ENCODE measurements around the gene MDP1.
"Not testable (repeated sequence)": the region's sequence is repeated elsewhere in the genome, so short reads cannot be mapped to it uniquely, and the experiment has no call there.

The MDP1 gene

DNA sequence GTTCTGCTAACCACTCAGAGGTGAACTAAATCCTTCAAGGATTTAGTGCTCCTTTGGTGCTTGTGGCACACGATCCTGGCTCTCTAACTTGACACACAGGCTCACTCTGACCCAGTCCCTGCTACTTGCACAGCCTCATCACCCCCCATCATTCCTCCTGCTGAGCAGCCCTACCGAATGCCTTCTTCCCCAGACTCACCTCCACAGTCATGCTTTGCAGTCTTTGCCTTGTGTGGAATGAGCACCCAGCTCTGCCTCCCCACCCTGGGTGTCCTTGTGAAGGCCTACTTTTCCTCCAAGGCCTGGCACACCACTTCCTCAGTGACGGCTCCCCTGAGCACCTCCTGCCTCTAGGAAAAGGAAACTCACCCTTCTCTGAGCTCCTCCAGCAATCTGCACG lies 34.5 kb upstream of the MDP1 start:
- no peak for DNase-seq (ENCODE audit: low spot score)

DNA sequence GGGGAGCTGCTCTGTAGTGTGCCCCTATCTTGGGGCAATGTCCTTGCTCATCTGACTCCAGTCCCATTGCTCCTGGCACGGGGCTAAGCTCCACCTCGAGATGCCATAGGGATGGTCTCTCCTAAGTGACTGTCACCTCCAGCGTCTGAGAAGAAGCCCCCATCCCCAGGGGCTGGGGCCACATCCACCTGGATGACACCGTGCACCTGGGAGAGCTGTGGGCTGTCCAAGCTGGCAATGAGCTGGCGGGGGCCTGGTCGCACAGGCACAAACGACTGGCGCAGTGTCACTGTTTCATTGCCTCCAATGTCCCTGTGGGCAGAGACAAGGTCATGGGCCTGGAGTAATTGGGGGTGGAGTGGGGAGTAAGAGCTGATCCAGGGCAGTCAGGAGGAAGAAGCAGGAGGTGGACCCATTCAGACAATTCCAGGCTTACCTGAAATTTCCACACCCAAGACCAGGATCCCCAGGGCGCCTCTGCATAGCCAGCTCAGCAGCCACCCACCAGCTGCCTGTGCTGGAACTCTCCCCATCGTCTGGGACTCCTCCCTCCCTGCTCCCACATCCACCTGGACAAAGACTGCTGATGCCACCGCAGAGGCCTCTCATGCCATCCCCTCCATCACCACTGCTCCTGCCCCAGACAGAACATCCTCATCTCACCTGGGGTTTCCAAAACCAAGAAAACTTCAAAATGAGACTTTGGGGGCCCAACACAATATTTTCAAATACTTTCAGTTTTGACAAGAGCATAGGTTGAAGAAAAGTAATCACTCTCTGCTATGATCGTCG lies 33.6 kb upstream of the MDP1 start:
- DNase-seq (ENCODE audit: low spot score) = no peak

DNA sequence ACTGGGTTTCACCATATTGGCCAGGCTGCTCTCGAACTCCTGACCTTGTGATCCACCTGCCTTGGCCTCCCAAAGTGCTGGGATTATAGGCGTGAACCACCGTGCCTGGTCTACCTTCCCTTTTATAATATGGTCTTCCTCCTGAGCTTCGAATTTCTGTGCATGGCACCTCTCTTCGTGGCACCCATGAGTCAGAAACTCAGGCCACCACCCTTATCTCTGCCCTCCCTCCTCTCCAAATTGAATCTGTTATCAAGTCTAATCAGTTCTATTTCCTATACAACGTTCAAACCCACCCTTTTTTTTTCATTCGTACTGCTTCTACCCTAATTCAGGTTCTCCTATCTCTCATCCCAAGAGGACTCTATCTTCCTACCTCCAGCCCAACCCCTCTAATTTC lies 31.6 kb upstream of the MDP1 start:
- no peak for DNase-seq (ENCODE audit: low spot score)

DNA sequence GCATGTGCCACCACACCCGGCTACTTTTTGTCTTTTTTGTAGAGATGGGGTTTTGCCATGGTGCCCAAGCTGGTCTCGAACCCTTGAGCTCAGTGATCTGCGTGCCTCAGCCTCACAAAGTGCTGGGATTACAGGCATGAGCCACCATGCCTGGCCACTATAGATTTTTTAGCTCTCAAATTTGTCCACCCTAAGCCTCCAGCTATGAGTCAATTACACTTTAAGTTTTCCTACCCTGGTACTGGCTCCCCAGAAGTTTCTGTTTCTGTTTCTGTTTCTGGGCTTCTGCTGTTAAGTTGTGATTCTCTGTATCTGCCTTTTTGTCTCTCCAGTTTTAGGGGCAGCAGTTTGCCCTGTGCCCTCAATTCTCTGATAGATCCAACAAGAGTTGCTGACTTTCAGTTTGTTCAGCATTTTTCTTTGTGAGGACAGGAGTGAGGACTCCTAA lies 30.9 kb upstream of the MDP1 start:
- no peak for DNase-seq (ENCODE audit: low spot score)

DNA sequence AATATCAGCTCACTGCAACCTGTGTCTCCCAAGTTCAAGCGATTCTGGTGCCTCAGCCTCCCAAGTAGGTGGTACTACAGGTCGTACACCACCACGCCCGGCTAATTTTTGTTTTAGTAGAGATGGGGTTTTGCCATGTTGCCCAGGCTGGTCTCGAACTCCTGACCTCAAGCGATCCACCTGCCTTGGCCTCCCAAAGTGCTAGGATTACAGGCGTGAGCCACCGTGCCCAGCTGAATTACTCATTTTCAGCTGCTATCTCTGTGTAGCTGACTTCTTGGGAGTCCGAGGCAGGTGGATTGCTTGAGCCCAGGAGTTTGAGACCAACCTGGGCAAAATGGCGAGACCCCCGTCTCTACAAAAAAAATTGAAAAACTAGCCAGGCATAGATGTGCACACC lies 29.5 kb upstream of the MDP1 start:
- DNase-seq (ENCODE audit: low spot score) = not testable (repeated sequence)

DNA sequence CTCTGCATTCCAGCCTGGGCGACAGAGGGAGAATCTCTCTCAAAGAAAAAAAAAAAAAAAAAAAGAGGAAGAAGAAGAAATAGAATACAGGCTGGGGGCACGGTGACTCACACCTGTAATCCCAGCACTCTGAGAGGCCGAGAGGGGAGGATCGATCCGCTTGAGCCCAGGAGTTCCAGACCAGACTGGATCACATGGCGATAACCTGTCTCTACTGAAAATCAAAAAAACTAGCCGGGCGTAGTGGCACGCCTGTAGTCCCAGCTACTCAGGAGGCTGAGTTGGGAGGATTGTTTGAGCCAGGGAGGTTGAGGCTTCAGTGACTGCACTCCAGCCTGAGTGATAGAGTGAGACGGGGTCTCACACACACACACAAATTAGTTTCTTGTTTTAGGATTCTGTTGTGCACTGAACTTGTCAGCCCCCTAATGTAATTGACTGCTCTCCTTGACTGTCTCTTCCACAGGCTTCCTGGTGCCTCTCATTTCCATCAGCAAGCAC lies 27.5 kb upstream of the MDP1 start:
- peak; percentile 45 for DNase-seq (ENCODE audit: low spot score)

DNA sequence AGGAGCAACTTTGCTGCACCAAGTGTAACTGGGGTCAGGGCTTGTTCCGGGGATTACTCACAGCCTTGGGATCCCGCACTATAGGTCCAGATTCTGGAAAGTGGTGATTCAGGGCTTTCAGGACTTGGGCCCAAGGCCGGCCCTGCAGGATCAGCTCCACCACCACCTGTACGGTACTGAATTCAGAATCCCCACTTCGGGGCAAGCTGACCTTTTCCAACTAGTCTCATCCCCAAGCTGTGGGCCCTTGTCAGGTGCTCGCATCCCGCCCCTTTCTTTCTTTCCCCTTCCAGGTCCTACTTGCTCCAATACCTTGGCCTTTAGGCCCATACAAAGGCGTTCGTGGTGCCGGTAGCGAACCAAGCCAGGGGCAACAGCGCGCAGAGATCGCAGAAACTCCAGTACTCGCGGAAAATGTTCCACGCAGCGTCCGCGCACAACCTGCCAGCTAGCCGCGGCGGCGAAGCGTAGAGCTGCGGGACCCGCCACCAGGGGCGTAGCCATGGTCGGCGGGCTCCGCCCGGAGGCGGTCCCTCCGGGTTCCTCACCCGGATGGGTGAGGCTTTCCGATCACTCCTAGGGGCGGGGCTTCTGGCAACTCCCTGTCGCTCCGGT lies 26.1 kb upstream of the MDP1 start:
- DNase-seq (ENCODE audit: low spot score) = peak; percentile 95

DNA sequence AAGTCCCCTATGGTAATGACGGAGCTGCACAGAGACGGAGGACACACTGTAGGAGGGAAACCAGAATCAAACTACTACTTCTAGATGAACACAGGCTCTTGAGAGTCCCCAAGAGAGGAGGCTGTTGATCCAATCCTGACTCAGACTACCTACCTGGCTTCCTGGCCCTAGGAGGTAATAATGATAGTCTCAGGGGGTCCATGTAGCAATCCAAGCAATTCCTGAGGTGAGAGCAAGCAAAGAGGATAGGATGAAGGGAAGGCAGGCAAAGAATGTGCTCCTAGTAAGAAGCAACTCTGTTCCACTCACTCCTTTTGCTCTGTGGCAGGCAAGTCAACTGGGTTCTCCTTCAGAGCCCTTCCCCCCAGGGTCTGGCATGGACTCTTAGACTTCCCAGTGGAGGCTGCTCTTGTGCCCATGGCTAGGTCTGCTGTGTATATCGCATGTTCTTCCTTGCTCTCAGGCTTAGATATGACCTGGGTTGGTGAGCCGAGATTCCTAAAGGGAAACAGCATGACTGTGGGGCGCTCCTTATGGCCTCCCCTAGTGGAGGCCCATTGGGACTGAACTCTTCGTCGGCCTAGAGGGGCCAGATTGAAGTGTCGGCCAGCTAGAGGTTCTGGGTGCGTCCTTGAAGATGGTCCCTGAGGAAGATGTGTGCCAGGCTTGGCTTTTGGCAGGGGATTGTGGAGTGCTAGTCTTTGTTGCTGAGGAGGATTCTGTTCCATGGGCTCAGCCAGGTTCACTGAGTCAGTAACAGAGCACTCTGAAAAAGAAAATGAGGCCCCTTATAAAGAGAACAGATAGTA lies 24.4 kb upstream of the MDP1 start:
- DNase-seq (ENCODE audit: low spot score) = no peak

DNA sequence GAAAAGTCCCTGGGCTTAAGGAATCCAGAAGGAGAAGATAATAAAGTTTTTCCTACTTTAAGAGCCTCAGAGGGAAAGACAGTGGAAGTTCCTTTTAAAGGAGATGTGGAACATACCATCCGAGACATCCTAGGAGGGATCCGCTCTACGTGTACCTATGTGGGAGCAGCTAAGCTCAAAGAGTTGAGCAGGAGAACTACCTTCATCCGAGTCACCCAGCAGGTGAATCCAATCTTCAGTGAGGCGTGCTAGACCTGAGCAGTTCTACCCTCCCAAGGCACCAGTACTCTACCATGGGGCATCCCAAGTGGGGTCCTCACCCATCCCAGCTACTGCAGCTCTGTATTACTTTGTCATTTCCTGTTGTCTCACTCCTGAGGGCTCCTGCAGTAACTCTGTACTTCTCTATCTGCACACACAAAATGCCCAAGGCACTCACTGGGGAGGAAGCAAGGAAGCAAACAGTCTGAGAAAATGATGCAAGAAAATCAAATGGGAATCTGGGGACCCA lies 22.7 kb upstream of the MDP1 start:
- DNase-seq (ENCODE audit: low spot score) = no peak

DNA sequence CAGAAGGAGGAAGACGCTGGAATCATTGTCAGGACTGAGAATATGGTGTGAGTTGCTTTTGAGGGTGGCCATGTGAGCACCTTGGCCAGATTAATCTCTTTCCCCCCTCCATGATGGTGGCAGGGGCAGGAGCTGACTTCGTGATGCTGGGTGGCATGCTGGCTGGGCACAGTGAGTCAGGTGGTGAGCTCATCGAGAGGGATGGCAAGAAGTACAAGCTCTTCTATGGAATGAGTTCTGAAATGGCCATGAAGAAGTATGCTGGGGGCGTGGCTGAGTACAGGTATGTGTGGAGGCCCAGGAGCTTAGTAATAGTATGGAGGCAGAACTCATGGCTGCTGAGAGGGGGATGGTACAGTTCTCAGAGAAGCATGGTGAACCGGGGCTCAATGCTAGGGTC lies 22.3 kb upstream of the MDP1 start:
- no peak for DNase-seq (ENCODE audit: low spot score)

DNA sequence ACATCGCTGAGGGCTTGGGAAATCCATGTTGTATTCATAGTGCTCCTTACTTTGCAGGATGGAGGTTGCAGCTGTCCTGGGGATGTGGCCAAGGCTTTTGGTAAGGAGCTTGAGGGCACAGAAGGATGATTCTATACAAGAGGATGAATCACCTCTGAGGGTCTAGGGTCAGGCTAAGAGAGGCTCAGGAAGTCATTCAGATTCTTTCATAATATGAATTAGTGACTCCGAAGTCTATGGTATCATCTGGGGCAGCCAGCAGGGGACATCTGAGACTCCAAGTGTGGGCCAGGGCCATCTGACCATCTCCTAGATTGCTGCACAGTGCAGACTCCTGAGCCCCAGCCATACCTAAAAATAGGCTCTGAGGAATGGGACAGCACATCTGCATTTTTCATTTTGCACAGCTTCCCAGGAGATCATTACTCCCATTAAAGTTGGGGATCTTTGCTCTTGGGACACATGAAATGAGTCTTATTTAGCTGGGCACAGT lies 21.6 kb upstream of the MDP1 start:
- DNase-seq (ENCODE audit: low spot score) = no peak

DNA sequence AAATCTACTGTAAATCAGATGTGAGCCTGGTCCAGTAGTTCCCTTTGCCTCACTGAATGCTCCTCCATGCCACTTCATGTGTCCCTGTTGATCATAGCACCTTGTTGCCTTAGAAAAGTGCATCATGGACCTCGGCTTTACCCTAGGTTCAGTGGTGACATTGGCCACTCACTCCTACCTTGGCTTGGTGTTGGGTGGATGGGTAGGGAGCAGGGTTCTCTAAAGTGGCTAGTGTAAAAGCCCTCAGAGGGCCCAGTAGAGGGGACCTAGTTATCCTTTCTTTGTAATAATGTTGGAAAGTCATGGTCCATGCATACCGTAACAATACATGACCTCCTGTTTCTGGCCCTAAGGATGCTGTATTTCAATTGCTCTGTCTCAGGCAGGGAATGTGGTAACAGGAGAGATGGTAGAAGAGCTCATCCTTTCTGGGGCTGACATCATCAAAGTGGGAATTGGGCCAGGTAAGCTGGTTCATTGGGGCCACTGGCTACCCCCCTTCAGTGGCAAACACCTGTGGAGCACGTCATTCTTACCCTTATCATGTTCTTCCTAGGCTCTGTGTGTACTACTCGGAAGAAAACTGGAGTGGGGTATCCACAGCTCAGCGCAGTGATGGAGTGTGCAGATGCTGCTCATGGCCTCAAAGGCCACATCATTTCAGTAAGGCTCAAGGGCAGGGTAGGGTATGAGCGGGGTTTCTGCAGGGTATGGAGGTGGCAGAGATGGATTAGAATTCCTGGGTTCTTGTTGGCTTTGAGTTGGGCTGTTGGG lies 21.0 kb upstream of the MDP1 start:
- DNase-seq (ENCODE audit: low spot score) = no peak

DNA sequence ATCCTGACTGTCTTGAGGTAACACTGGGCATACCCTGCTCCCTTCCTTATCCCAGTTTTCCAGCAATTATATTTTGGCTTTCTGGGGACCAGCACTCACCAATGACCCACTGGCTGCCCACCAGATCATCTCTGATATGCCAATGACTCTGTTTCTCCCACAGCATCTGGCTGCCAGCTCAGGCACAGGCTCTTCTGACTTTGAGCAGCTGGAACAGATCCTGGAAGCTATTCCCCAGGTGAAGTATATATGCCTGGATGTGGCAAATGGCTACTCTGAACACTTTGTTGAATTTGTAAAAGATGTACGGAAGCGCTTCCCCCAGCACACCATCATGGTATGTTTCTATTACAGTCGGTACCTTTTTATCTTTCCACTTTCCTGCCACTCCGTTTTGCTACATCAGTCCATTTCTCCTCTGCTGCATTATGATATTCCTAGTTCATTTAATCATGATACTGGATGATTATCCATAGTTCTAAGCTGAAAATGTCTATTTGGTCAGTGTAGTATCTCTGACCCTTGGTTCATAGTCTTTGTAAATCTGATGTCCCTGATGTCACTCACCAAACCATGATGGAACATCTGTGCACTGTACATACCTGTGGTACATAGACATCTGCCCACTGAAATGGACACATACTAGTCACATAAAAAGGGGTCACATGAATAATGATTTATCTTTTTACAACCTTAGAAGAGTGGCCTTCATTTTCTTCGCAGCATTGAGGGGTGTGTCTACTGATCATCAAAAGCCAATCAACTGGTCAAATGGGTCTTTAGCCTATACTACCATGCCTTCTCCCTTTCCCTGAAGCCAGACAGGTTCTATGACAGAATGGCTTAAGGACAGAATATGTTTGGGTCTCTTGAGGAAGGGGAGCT lies 20.2 kb upstream of the MDP1 start:
- DNase-seq (ENCODE audit: low spot score) = no peak

DNA sequence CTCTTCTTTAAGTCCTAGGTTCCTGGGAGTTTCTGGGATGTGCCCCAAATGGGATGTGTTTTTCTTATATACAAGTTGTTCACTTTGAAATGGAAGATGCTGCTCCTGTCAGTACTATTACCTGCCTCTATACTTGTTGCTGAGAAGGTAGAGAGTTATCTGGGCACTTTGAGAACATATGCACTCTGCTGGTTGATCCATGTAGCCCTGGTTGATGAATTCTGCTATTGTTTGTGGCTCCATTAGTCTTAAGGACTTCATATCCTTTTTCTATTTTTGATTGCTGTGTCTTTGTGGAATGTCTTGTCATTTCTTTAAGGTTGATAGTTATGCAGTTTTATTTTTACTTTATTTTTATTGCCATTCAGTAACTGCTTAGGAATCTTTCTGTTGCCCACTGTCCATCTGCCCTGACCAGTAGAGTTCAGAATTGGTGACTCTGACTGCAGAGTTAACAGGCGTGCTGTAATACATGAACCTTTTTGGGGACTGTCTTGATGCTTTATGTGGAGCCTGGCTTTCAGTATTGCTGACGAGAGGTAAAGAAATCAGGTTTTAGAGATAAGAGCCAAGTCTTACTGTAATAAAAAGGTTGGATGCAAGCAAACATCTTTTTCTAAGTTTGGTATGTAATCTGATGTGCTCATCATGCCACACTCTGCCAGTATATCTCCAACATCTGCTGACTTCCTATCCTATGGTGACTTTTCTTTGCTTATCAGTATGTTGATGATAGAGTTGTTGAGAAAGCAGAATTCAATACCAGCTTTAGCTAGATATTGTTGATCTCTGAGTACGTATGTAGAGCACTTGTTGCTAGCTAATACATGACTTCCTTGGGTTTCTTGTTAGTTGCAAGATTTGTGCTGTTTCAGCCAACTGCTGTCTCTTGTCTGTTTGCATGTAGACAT lies 18.5 kb upstream of the MDP1 start:
- DNase-seq (ENCODE audit: low spot score) = no peak

DNA sequence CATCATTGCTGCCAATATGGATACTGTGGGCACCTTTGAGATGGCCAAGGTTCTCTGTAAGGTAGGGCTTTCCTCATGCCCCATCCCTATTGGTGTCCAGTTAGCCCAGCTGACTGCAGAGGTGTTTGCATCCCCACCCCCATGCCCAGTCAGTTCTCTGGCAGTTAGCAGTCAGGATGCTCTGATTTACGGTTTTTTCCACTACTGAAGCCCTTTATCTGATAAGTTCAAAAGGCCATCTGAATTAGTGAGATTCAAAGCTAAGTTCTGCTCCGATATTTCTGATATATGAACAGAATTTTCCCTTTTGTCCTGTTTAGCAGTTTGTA lies 17.6 kb upstream of the MDP1 start:
- no peak for DNase-seq (ENCODE audit: low spot score)

DNA sequence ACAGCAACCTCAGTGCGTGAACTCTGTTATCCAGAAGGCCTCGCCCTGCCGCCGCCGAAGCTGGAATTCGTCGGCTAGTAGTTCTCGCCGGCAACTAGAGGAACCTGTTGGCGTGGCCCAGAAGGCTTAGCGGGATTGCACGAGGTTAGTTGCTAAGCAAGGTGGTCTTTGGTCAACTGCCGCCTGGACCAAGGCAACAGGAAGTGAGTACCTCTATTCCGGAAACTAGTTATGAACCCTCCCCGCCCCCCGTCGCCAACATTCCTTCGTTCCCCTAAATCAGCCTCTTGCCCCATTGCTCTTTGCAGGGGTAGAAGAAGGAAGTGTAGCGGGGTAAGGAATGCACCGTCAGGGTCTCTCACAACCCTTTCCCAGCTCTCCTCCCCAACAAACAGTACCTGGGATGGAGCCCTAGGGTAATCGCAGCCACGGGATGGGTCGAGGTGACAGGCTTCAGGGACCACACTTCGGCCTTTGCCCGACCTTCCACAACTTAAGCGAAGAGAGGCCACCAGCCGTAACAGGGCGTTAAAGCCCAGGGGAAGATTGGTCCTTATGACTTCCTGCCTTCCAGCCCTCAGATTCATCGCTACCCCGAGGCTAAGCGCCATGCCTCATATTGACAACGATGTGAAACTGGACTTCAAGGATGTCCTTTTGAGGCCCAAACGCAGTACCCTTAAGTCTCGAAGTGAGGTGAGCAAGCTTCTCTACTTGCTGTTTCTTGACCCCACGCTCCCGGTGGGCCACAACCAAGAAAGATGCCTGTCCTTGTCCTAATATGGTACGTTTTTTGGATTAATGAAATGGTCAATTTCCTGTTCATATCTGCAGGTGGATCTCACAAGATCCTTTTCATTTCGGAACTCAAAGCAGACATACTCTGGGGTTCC lies 17.0 kb upstream of the MDP1 start, which contains the start of gene GMPR2:
GMPR2 (plus strand) TSS at position 285 of the 893 bp plus-strand sequence; CDS start at position 610, 325 bp downstream.
- DNase-seq (ENCODE audit: low spot score) = no peak

DNA sequence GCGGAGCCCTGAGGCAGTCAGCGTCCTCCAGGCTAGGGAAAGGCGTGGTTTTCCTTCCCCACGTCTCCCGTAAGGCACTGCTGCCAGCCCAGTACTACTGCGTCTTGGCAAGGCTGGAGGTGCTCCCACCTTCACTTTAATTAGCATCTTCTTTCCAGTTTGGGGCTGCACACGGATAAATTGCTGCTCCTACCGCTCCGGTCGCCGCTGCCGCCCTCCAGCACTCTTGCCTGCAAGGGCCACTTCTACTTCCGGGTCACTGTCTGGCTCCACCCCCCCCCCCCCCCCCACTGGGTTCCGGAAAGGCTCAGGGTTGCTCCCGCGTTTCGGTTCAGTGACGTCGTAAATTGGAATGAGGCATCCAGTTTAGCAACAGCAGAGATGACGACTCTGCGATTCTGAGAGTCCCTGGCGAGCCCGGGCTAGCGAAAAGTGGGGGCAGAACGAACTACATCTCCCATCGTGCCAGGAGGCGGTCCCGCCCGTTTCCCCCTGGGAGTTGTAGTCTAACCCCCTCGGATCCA lies 16.3 kb upstream of the MDP1 start, which contains the start of gene NEDD8:
NEDD8 (minus strand) TSS at position 247 of the 524 bp plus-strand sequence; CDS start at position 147, 100 bp downstream.
- DNase-seq (ENCODE audit: low spot score) = peak; percentile 91

Data from ecto neural progenitor cell (in vitro differentiated cells).